Breast epithelium (tissue), 3 donors: ENCODE measurements around the gene DQX1.

ENCODE experiments used
- POLR2A ChIP-seq: fragments of 450-650 bp; IDR thresholded peaks from one replicate; pipeline ENCODE4 v1.6.1; 2016; ENCODE audit warnings: antibody characterized with exemption, mild to moderate bottlenecking, moderate library complexity
- POLR2AphosphoS5 ChIP-seq, 3 donors: sonication (generic); formaldehyde crosslinking; IDR thresholded peaks; one replicate each; pipeline ENCODE4 v1.6.1; 2017; ENCODE audit warnings: antibody characterized with exemption in 3 of 3
- TF ChIP-seq, protein P1 (sequence below), 3 donors: fragments of 450-650 bp; IDR thresholded peaks; one replicate each; pipeline ENCODE4 v1.5.1; 2016 to 2017; ENCODE audit warnings: antibody characterized with exemption in 3 of 3, mild to moderate bottlenecking in 3 of 3, moderate library complexity in 3 of 3

DNA sequence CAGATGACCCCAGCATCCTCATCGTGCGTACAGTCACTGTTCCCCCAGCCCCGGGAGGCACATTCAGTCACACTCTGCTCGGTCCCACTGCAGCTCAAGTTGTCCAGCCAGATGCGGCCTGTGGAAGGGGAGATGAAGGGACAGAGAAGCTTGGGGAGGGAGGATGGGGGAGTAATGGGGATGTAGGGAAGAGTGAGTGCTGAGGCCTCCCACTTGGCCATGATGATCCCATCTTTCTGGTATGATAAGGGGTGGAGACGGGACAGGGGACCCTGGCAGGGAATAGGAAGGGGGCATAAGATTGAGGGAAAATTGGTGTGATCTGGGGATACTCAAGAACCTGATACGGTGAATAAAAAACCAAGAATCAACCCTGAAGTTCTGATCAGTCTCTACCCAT, 24.2 kb upstream of the DQX1 start:
- TF ChIP-seq, protein P1, sequence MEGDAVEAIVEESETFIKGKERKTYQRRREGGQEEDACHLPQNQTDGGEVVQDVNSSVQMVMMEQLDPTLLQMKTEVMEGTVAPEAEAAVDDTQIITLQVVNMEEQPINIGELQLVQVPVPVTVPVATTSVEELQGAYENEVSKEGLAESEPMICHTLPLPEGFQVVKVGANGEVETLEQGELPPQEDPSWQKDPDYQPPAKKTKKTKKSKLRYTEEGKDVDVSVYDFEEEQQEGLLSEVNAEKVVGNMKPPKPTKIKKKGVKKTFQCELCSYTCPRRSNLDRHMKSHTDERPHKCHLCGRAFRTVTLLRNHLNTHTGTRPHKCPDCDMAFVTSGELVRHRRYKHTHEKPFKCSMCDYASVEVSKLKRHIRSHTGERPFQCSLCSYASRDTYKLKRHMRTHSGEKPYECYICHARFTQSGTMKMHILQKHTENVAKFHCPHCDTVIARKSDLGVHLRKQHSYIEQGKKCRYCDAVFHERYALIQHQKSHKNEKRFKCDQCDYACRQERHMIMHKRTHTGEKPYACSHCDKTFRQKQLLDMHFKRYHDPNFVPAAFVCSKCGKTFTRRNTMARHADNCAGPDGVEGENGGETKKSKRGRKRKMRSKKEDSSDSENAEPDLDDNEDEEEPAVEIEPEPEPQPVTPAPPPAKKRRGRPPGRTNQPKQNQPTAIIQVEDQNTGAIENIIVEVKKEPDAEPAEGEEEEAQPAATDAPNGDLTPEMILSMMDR (IDR thresholded peaks at IDR 0.05): no peak
- TF ChIP-seq POLR2AphosphoS5 (IDR thresholded peaks at IDR 0.05) (no peak), POLR2A (no peak)
